GM12891 (cell line): Measurements from ENCODE around the gene CCDC102A.

Experiments used
- PAX5 ChIP-seq: IDR thresholded peaks from 2 replicates; pipeline ENCODE4 v1.6.1; 2011; ENCODE audit warnings: low read length, moderate library complexity, mild to moderate bottlenecking; ENCODE audit not compliant: insufficient read depth, severe bottlenecking
- POLR2A ChIP-seq: IDR thresholded peaks from 2 replicates; pipeline ENCODE4 v1.6.1; 2011; ENCODE audit warnings: low read depth, low read length, control low read depth
- POLR2AphosphoS5 ChIP-seq: IDR thresholded peaks from 2 replicates; pipeline ENCODE4 v1.6.1; 2011; ENCODE audit warnings: low read depth, low read length, control low read depth
- POU2F2 ChIP-seq: IDR thresholded peaks from 2 replicates; pipeline ENCODE4 v1.6.1; 2011; ENCODE audit warnings: low read depth, mild to moderate bottlenecking, control low read depth, low read length, moderate library complexity
- SPI1 ChIP-seq: IDR thresholded peaks from 2 replicates; pipeline ENCODE4 v1.6.1; 2011; ENCODE audit warnings: low read depth, low read length, control low read depth
- TAF1 ChIP-seq: IDR thresholded peaks from 2 replicates; pipeline ENCODE4 v1.6.1; 2011; ENCODE audit warnings: low read depth, low read length, control low read depth

DNA sequence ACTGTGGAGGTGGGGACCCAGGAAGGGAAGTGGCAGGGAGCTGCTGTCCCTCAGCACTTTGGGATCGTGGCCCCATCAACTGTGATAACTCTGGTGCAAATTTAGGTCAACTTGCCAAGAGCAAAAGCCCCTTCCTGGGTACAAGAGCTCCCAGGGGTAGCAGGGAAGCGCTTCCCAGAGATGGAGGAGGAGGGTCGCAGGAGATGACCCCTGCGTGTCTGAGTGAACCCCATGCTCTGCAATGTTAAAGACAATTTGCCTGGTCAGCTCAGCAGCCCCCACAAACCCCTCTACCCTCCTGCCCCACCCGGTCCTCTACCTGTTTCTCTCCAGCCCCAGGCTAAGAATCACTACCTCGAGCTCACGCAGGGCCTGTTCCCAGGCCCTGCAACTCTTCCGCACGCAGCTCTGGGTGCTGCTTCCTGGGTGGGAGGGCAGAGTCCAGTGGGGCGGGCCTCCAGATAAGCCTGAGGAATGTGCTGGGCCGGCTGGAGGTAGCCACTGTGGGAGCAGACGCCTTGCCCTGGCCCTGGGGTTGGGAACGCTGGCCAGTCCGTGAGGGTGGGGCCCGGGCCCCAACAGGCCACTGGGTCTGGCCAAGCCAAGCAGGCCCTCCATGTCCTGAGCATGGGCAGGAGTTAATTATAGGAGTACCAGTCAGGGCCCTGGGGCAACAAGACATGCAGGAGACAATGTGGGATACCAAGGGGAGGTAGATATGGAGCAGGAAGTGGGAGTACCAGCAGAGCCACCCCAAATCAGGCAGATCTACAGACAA is 56.2 kb downstream of the CCDC102A start:
- no peak for TF ChIP-seq TAF1
- TF ChIP-seq POU2F2: no peak
- TF ChIP-seq POLR2A: no peak
- TF ChIP-seq POLR2AphosphoS5: no peak
- TF ChIP-seq SPI1: no peak
- TF ChIP-seq PAX5: no peak
